Calu3 (cell line): Measurements from ENCODE around the gene ZNF750. TPM values are rescaled to one million over a fixed set of nuclear protein-coding genes. Genes with fewer than 3 reads are reported as not detected.
A peak's percentile ranks its signal among the peaks of the same experiment; 100 is the strongest.

Experiments used
- BruUV-seq: library from RNA; stranded (reverse); fragments of 400-500 nt; replicated peaks from 2 replicates; lab custom pipeline; 2021; lab: Mats Ljungman, UMichigan
- CTCF ChIA-PET: fragments of 300-600 bp; sonication (Branson Sonifier 250); formaldehyde crosslinking; loops from one replicate; lab custom pipeline; 2022; ENCODE audit warnings: antibody characterized with exemption; lab: Charles Lee
- DNase-seq: peaks from one replicate; pipeline ENCODE4 v3.0.0; 2022
- H3K27ac Mint-ChIP-seq: one replicate; pipeline ENCODE4 v1.8.0; 2022; ENCODE audit warnings: mixed read lengths; ENCODE audit not compliant: unreplicated experiment
- H3K27me3 Mint-ChIP-seq: one replicate; pipeline ENCODE4 v1.8.0; 2022; ENCODE audit warnings: mixed read lengths; ENCODE audit not compliant: unreplicated experiment
- H3K36me3 Mint-ChIP-seq: one replicate; pipeline ENCODE4 v1.8.0; 2022; ENCODE audit warnings: mild to moderate bottlenecking, moderate library complexity, mixed read lengths; ENCODE audit not compliant: insufficient read depth, unreplicated experiment
- H3K4me1 Mint-ChIP-seq: one replicate; pipeline ENCODE4 v1.8.0; 2022; ENCODE audit warnings: mild to moderate bottlenecking, low read depth, mixed read lengths; ENCODE audit not compliant: unreplicated experiment
- H3K4me3 Mint-ChIP-seq: one replicate; pipeline ENCODE4 v1.8.0; 2022; ENCODE audit warnings: mild to moderate bottlenecking, low read depth, moderate library complexity, mixed read lengths; ENCODE audit not compliant: unreplicated experiment
- H3K9me3 Mint-ChIP-seq: one replicate; pipeline ENCODE4 v1.8.0; 2022; ENCODE audit warnings: low read depth, mixed read lengths; ENCODE audit not compliant: unreplicated experiment
- intact Hi-C: fragments of 100-400 bp; cut with micrococcal nuclease; formaldehyde crosslinking; loops from one replicate; pipeline ENCODE4 v1.10.0; 2022; ENCODE audit not compliant: unreplicated experiment
- total RNA-seq: library from RNA; stranded (reverse); gene quantifications from 2 replicates; pipeline ENCODE4 v1.2.3, GENCODE V29; 2022
- TF ChIP-seq, protein P1 (sequence below): fragments of 200-600 bp; IDR thresholded peaks from one replicate; pipeline ENCODE4 v1.8.0; 2022; ENCODE audit warnings: antibody characterized with exemption; ENCODE audit not compliant: unreplicated experiment

Gene ZNF750
- total RNA-seq, 1 experiment from 2014 or later: not detected

GRCh38 chr17:82862737-82863382 lies 23.0 kb upstream of the ZNF750 start:
- BruUV-seq: no TSS peak
- H3K27me3 Mint-ChIP-seq: no peaks in the 10 kb centered on the region
- intact Hi-C loops: no loop called here
- TF ChIP-seq, protein P1, sequence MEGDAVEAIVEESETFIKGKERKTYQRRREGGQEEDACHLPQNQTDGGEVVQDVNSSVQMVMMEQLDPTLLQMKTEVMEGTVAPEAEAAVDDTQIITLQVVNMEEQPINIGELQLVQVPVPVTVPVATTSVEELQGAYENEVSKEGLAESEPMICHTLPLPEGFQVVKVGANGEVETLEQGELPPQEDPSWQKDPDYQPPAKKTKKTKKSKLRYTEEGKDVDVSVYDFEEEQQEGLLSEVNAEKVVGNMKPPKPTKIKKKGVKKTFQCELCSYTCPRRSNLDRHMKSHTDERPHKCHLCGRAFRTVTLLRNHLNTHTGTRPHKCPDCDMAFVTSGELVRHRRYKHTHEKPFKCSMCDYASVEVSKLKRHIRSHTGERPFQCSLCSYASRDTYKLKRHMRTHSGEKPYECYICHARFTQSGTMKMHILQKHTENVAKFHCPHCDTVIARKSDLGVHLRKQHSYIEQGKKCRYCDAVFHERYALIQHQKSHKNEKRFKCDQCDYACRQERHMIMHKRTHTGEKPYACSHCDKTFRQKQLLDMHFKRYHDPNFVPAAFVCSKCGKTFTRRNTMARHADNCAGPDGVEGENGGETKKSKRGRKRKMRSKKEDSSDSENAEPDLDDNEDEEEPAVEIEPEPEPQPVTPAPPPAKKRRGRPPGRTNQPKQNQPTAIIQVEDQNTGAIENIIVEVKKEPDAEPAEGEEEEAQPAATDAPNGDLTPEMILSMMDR: no peak
- CTCF ChIA-PET: no interaction called here
- H3K36me3 Mint-ChIP-seq: peaks cover 23% of the 10 kb centered on the region
- H3K4me1 Mint-ChIP-seq: peaks cover 28% of the 10 kb centered on the region
- no peak for DNase-seq
- H3K9me3 Mint-ChIP-seq: no peaks in the 10 kb centered on the region
- no peak overlapping the region for H3K4me3 Mint-ChIP-seq
- H3K27ac Mint-ChIP-seq: no peak overlapping the region

GRCh38 chr17:82862191-82862590 lies 22.4 kb upstream of the ZNF750 start:
- no peak for DNase-seq
- Mint-ChIP-seq H3K27me3 (no peaks in the 10 kb centered on the region), H3K4me1 (peaks cover 28% of the 10 kb centered on the region), H3K36me3 (peaks cover 23% of the 10 kb centered on the region), H3K4me3 (no peak overlapping the region), H3K9me3 (no peaks in the 10 kb centered on the region), H3K27ac (no peak overlapping the region)
- BruUV-seq: no TSS peak
- intact Hi-C loops: no loop called here
- CTCF ChIA-PET: interaction anchor here (1.0 kb wide), 1 partner anchor 27 kb away, joined by 4 read pairs; no protein-coding TSS in a partner anchor
- TF ChIP-seq, protein P1: no peak

GRCh38 chr17:82861393-82861775 lies 21.6 kb upstream of the ZNF750 start:
- BruUV-seq: no TSS peak
- TF ChIP-seq, protein P1: no peak
- Mint-ChIP-seq H3K9me3 (no peaks in the 10 kb centered on the region), H3K4me1 (peaks cover 28% of the 10 kb centered on the region), H3K27me3 (no peaks in the 10 kb centered on the region), H3K27ac (no peak overlapping the region), H3K36me3 (peaks cover 23% of the 10 kb centered on the region), H3K4me3 (no peak overlapping the region)
- CTCF ChIA-PET: interaction anchor here (1.0 kb wide), 1 partner anchor 28 kb away, joined by 4 read pairs; no protein-coding TSS in a partner anchor
- no peak for DNase-seq
- intact Hi-C loops: no loop called here

- intact Hi-C loops: no loop called here
- peaks cover 28% of the 10 kb centered on the region for H3K4me1 Mint-ChIP-seq
- H3K27ac Mint-ChIP-seq: peak overlapping the region; percentile 62
- H3K9me3 Mint-ChIP-seq: no peaks in the 10 kb centered on the region
- BruUV-seq: no TSS peak
- CTCF ChIA-PET: interaction anchor here (1.0 to 1.2 kb wide), 2 partner anchors 29 kb away, joined by 4 to 5 read pairs; no protein-coding TSS in a partner anchor
- no peaks in the 10 kb centered on the region for H3K27me3 Mint-ChIP-seq
- DNase-seq: no peak
- H3K36me3 Mint-ChIP-seq: peaks cover 25% of the 10 kb centered on the region
- TF ChIP-seq, protein P1: no peak
- H3K4me3 Mint-ChIP-seq: peak overlapping the region; percentile 55
Observed at GRCh38 chr17:82860606-82861392, 21.0 kb upstream of the ZNF750 start.
